H9 (cell line): ENCODE results near the gene FAM20A. TPM values are rescaled to one million over a fixed set of nuclear protein-coding genes. Genes with fewer than 3 reads are reported as not detected.

Source experiments
- DNase-seq: peaks from one replicate; pipeline ENCODE4 v3.0.0-alpha.2; 2017
- H2AFZ ChIP-seq: one replicate; pipeline ENCODE4 v1.6.1; 2013; ENCODE audit warnings: mild to moderate bottlenecking, low read length, control low read depth, moderate library complexity
- H2AK5ac ChIP-seq: 2 replicates; pipeline ENCODE4 v1.6.1; 2013; ENCODE audit warnings: low read length, control low read depth, mixed read lengths; ENCODE audit not compliant: insufficient read length
- H2BK120ac ChIP-seq: one replicate; pipeline ENCODE4 v1.6.1; 2013; ENCODE audit warnings: low read depth, mild to moderate bottlenecking, low read length, control low read depth, inconsistent platforms; ENCODE audit not compliant: poor library complexity, severe bottlenecking
- H2BK12ac ChIP-seq: 2 replicates; pipeline ENCODE4 v1.6.1; 2013; ENCODE audit warnings: low read length, control low read depth, mixed read lengths, low read depth; ENCODE audit not compliant: insufficient read length
- H2BK15ac ChIP-seq: 2 replicates; pipeline ENCODE4 v1.6.1; 2013; ENCODE audit warnings: low read depth, low read length, control low read depth
- H2BK20ac ChIP-seq: one replicate; pipeline ENCODE4 v1.6.1; 2013; ENCODE audit warnings: low read depth, mild to moderate bottlenecking, low read length, control low read depth, inconsistent platforms; ENCODE audit not compliant: poor library complexity, severe bottlenecking
- H2BK5ac ChIP-seq: 2 replicates; pipeline ENCODE4 v1.6.1; 2013; ENCODE audit warnings: low read length, control low read depth, mixed read lengths; ENCODE audit not compliant: insufficient read length
- H3K14ac ChIP-seq: 2 replicates; pipeline ENCODE4 v1.6.1; 2013; ENCODE audit warnings: low read length, control low read depth; ENCODE audit not compliant: insufficient read depth
- H3K18ac ChIP-seq: 2 replicates; pipeline ENCODE4 v1.6.1; 2013; ENCODE audit warnings: low read depth, mild to moderate bottlenecking, mixed read lengths, low read length, control low read depth; ENCODE audit not compliant: insufficient read length
- H3K23ac ChIP-seq: 2 replicates; pipeline ENCODE4 v1.6.1; 2013; ENCODE audit warnings: low read length, control low read depth, mixed read lengths, low read depth; ENCODE audit not compliant: insufficient read length
- H3K23me2 ChIP-seq: 2 replicates; pipeline ENCODE4 v1.6.1; 2013; ENCODE audit warnings: low read depth, mild to moderate bottlenecking, mixed read lengths, low read length, control low read depth; ENCODE audit not compliant: insufficient read length, poor library complexity, severe bottlenecking
- H3K27ac ChIP-seq: 2 replicates; pipeline ENCODE4 v1.5.1; 2013; ENCODE audit warnings: low read length, control low read depth, mixed read lengths, low read depth; ENCODE audit not compliant: insufficient read length
- H3K27me3 ChIP-seq: 2 replicates; pipeline ENCODE4 v1.6.1; 2013; ENCODE audit warnings: low read length, control low read depth, inconsistent platforms; ENCODE audit not compliant: insufficient read depth
- H3K4ac ChIP-seq: 2 replicates; pipeline ENCODE4 v1.6.1; 2013; ENCODE audit warnings: low read depth, mild to moderate bottlenecking, control low read depth, inconsistent platforms, low read length, moderate library complexity
- H3K4me1 ChIP-seq: 2 replicates; pipeline ENCODE4 v1.6.1; 2013; ENCODE audit warnings: low read length, control low read depth, inconsistent platforms; ENCODE audit not compliant: insufficient read depth
- H3K4me2 ChIP-seq: 2 replicates; pipeline ENCODE4 v1.6.1; 2013; ENCODE audit warnings: low read length, control low read depth, mixed read lengths; ENCODE audit not compliant: insufficient read length, insufficient read depth
- H3K56ac ChIP-seq: 2 replicates; pipeline ENCODE4 v1.6.1; 2013; ENCODE audit warnings: low read depth, mild to moderate bottlenecking, mixed read lengths, low read length, control low read depth; ENCODE audit not compliant: insufficient read length
- H3K79me1 ChIP-seq: 2 replicates; pipeline ENCODE4 v1.6.1; 2013; ENCODE audit warnings: low read depth, mild to moderate bottlenecking, moderate library complexity, low read length, control low read depth, inconsistent platforms; ENCODE audit not compliant: insufficient read depth, poor library complexity, severe bottlenecking
- H3K79me2 ChIP-seq: 2 replicates; pipeline ENCODE4 v1.6.1; 2013; ENCODE audit warnings: low read length, control low read depth, inconsistent platforms; ENCODE audit not compliant: insufficient read depth
- H3K9ac ChIP-seq: 2 replicates; pipeline ENCODE4 v1.6.1; 2013; ENCODE audit warnings: low read length, control low read depth, mixed read lengths; ENCODE audit not compliant: insufficient read length; ENCODE audit errors: extremely low read depth
- H3K9me3 ChIP-seq: one replicate; pipeline ENCODE4 v1.6.1; 2013; ENCODE audit warnings: low read depth, low read length, inconsistent platforms; ENCODE audit not compliant: control insufficient read depth
- H3T11ph ChIP-seq: one replicate; pipeline ENCODE4 v1.6.1; 2013; ENCODE audit warnings: mild to moderate bottlenecking, low read length, control low read depth, inconsistent platforms
- H4K20me1 ChIP-seq: one replicate; pipeline ENCODE4 v1.6.1; 2013; ENCODE audit not compliant: control insufficient read depth, insufficient read length, insufficient read depth
- H4K5ac ChIP-seq: 2 replicates; pipeline ENCODE4 v1.6.1; 2013; ENCODE audit warnings: low read depth, mild to moderate bottlenecking, mixed read lengths, low read length, control low read depth; ENCODE audit not compliant: insufficient read length
- H4K8ac ChIP-seq: replicated peaks from 2 replicates; pipeline ENCODE4 v1.6.1; 2013; ENCODE audit warnings: low read length, control low read depth, mixed read lengths, low read depth; ENCODE audit not compliant: insufficient read length
- H4K91ac ChIP-seq: 2 replicates; pipeline ENCODE4 v1.6.1; 2013; ENCODE audit warnings: low read depth, mild to moderate bottlenecking, moderate library complexity, mixed read lengths, low read length, control low read depth; ENCODE audit not compliant: insufficient read length
- H3K27ac Mint-ChIP-seq, 3 experiments: 2 replicates in 2 of 3; 3 replicates in 1 of 3; pipeline ENCODE4 v1.8.0; 2020 to 2021; ENCODE audit warnings: mixed read lengths in 3 of 3, mild to moderate bottlenecking in 1 of 3, moderate library complexity in 1 of 3
- H3K27me3 Mint-ChIP-seq: 2 replicates; pipeline ENCODE4 v1.8.0; 2021; ENCODE audit warnings: low read depth, mild to moderate bottlenecking, moderate library complexity, mixed read lengths
- H3K36me3 Mint-ChIP-seq, 3 experiments: 2 replicates in 2 of 3; 3 replicates in 1 of 3; pipeline ENCODE4 v1.8.0; 2020 to 2021; ENCODE audit warnings: low read depth in 3 of 3, mixed read lengths in 3 of 3; ENCODE audit not compliant: insufficient read depth in 1 of 3
- H3K4me1 Mint-ChIP-seq, 2 experiments: 2 replicates each; pipeline ENCODE4 v1.8.0; 2020; ENCODE audit warnings: mixed read lengths in 2 of 2
- H3K4me3 Mint-ChIP-seq, 2 experiments: 2 replicates in 1 of 2; 3 replicates in 1 of 2; pipeline ENCODE4 v1.8.0; 2020 to 2021; ENCODE audit warnings: mild to moderate bottlenecking in 2 of 2, mixed read lengths in 2 of 2, moderate library complexity in 1 of 2
- H3K9me3 Mint-ChIP-seq, 2 experiments: 2 replicates in 1 of 2; 3 replicates in 1 of 2; pipeline ENCODE4 v1.8.0; 2020; ENCODE audit warnings: mild to moderate bottlenecking in 2 of 2, mixed read lengths in 2 of 2, moderate library complexity in 1 of 2
- total RNA-seq: library from RNA; stranded (reverse); gene quantifications from 2 replicates; pipeline ENCODE4 v1.2.1, GENCODE V29; 2021
- TF ChIP-seq, protein P1 (sequence below): fragments of 200-600 bp; sonication (generic); conservative IDR thresholded peaks from 3 replicates; pipeline ENCODE4 v1.8.0; 2021; ENCODE audit warnings: antibody characterized with exemption, mild to moderate bottlenecking

FAM20A gene
- total RNA-seq, 1 experiment from 2014 or later, result 34.4 TPM

DNA sequence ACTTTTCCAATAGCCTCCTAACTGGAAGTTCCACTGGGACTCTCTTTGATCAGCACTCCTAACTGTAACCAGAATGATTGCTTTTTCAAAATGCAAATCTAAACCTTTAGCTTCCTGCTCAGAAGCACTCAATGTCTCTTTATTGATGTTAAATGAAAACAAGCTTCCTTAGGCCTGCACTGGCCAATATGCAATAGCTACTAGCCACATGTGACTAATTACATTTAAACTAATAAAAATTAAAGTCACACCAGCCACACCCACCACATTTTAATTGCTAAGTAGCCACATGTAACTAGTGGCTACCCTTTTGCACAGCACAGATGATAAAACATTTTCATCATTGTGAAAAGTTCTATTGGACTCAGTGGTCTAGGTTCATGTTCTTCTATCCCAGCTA, 31.8 kb downstream of the FAM20A start:
- H3K4me1 Mint-ChIP-seq, result no peaks in the 10 kb centered on the region
- peaks cover 0 to 6% (median 0%) of the 10 kb centered on the region in 3 experiments; a peak in 3 of 7 replicates for H3K36me3 Mint-ChIP-seq
- Histone ChIP-seq H2AFZ (no peak overlapping the region), H2AK5ac (no peak overlapping the region), H3K27ac (no peak overlapping the region), H3T11ph (no peak overlapping the region), H2BK5ac (no peak overlapping the region), H3K4me1 (no peaks in the 10 kb centered on the region), H3K23ac (no peak overlapping the region), H4K20me1 (no peaks in the 10 kb centered on the region), H3K4me2 (no peak overlapping the region), H3K79me1 (no peaks in the 10 kb centered on the region), H4K91ac (no peak overlapping the region), H3K56ac (no peak overlapping the region), H2BK15ac (no peak overlapping the region), H3K18ac (no peak overlapping the region), H3K79me2 (no peaks in the 10 kb centered on the region), H2BK120ac (no peak overlapping the region), H3K14ac (no peak overlapping the region), H3K23me2 (no peaks in the 10 kb centered on the region), H3K9ac (no peak overlapping the region), H2BK20ac (no peak overlapping the region), H3K27me3 (no peaks in the 10 kb centered on the region), H4K8ac (no peak overlapping the region), H4K5ac (no peak overlapping the region), H2BK12ac (no peak overlapping the region), H3K4ac (no peak overlapping the region), H3K9me3 (no peaks in the 10 kb centered on the region)
- no peak for DNase-seq
- peaks cover 2% of the 10 kb centered on the region; the same call in 1 of the 2 replicates for H3K27me3 Mint-ChIP-seq
- TF ChIP-seq, protein P1, sequence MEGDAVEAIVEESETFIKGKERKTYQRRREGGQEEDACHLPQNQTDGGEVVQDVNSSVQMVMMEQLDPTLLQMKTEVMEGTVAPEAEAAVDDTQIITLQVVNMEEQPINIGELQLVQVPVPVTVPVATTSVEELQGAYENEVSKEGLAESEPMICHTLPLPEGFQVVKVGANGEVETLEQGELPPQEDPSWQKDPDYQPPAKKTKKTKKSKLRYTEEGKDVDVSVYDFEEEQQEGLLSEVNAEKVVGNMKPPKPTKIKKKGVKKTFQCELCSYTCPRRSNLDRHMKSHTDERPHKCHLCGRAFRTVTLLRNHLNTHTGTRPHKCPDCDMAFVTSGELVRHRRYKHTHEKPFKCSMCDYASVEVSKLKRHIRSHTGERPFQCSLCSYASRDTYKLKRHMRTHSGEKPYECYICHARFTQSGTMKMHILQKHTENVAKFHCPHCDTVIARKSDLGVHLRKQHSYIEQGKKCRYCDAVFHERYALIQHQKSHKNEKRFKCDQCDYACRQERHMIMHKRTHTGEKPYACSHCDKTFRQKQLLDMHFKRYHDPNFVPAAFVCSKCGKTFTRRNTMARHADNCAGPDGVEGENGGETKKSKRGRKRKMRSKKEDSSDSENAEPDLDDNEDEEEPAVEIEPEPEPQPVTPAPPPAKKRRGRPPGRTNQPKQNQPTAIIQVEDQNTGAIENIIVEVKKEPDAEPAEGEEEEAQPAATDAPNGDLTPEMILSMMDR, result no peak
- H3K4me3 Mint-ChIP-seq, result no peak overlapping the region
- no peaks in the 10 kb centered on the region for H3K9me3 Mint-ChIP-seq
- H3K27ac Mint-ChIP-seq, result no peak overlapping the region
